Motor neuron (in vitro differentiated cells): Measurements from ENCODE around the gene OXT. TPM values are rescaled to one million over a fixed set of nuclear protein-coding genes. Genes with fewer than 3 reads are reported as not detected.
"Not testable (repeated sequence)": the region's sequence is repeated elsewhere in the genome, so short reads cannot be mapped to it uniquely, and the experiment has no call there.

Experiments used
- ATAC-seq, 8 experiments: fragments of 200-7000 bp; cut with Tn5 transposase; replicated peaks in 6 of 8; 2 replicates each; pipeline ENCODE4 v1.8.0; 2021; ENCODE audit warnings: mild to moderate bottlenecking in 8 of 8, moderate library complexity in 8 of 8
- H3K27ac ChIP-seq, 2 donors: fragments of 250-450 bp; sonication (Bioruptor Pico); 2 replicates each; pipeline ENCODE4 v1.9.0; 2021; ENCODE audit warnings: antibody characterized with exemption in 2 of 2, mild to moderate bottlenecking in 2 of 2, moderate library complexity in 1 of 2
- H3K4me1 ChIP-seq, 2 donors: fragments of 250-450 bp; sonication (Bioruptor Pico); replicated peaks in 1 of 2; 2 replicates each; pipeline ENCODE4 v1.6.1; 2021; ENCODE audit warnings: antibody characterized with exemption in 2 of 2, mild to moderate bottlenecking in 2 of 2, moderate library complexity in 1 of 2
- H3K4me3 ChIP-seq, 5 donors: fragments of 250-450 bp; sonication (Bioruptor Pico); 2 replicates each; pipeline ENCODE4 v1.9.0; 2021; ENCODE audit warnings: antibody characterized with exemption in 5 of 5, mild to moderate bottlenecking in 5 of 5, moderate library complexity in 4 of 5
- WGBS, 10 experiments: fragments of 450-650 bp; shearing (Covaris generic); methylation state at CpG; one replicate each; pipeline ENCODE4 v1.0.0; 2022; 5-methylcytosine and 5-hydroxymethylcytosine counted together
- in situ Hi-C, 9 experiments: fragments of 400-800 bp; cut with MboI; loops; one replicate each; pipeline ENCODE4 v1.15.0; 2021; ENCODE audit warnings: low sequenced_read_pairs in 9 of 9, low pct_unique_long_range_greater_than_20kb in 2 of 9; ENCODE audit not compliant: unreplicated experiment in 9 of 9
- total RNA-seq, 8 experiments: library from RNA; unstranded; fragments of 300-600 nt; gene quantifications; 2 replicates each; pipeline versions ENCODE4 v1.2.3 to v1.2.4, GENCODE V29; 2022

OXT gene
- total RNA-seq, 8 experiments from 2014 or later: not detected

- Histone ChIP-seq H3K4me1 (peaks cover 10 to 12% of the 10 kb centered on the region in 2 donors), H3K27ac (no peak within 1 kb of the TSS), H3K4me3 (no peak within 1 kb of the TSS)
- in situ Hi-C loops: no loop called here
- no peak for ATAC-seq
- 20 to 88% (median 67%) methylated on average over 1 of the region's 3 CpGs; no CpG with 5 or more reads in 5 of the 10 experiments for WGBS, 10 experiments
Observed at GRCh38 chr20:3043322-3043721, 28.1 kb upstream of the OXT start, which contains the start of gene GNRH2. Gene GNRH2 (plus strand): TSS chr20:3043622. CDS start chr20:3044415, 793 bp downstream.

DNA sequence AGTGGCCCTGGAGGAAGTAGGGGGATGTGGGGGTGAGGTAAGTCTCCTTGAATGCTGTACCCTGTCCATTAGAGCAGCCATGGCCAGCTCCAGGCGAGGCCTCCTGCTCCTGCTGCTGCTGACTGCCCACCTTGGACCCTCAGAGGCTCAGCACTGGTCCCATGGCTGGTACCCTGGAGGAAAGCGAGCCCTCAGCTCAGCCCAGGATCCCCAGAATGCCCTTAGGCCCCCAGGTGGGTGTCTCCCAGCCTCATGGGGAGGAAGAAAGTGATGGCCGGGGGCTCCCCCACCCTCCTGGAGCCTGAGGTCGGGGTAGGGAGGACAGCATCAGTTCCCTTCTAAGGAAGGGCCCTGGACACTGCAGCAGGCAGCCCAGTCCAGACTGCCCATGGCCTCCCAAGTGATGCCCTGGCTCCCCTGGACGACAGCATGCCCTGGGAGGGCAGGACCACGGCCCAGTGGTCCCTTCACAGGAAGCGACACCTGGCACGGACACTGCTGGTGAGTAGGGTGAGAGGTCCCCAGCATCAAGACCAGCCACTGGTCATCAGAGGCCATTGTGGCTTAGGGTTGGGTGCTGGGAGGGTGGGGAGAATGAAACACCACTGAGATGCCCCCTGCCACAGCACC lies 27.0 kb upstream of the OXT start:
- Histone ChIP-seq H3K27ac (no peak overlapping the region), H3K4me3 (no peak overlapping the region), H3K4me1 (peaks cover 10 to 12% of the 10 kb centered on the region in 2 donors)
- no peak for ATAC-seq
- in situ Hi-C loops: no loop called here
- WGBS, 10 experiments: 84 to 100% (median 100%) methylated on average over 1 to 4 of the region's 8 CpGs; no CpG with 5 or more reads in 7 of the 10 experiments

DNA sequence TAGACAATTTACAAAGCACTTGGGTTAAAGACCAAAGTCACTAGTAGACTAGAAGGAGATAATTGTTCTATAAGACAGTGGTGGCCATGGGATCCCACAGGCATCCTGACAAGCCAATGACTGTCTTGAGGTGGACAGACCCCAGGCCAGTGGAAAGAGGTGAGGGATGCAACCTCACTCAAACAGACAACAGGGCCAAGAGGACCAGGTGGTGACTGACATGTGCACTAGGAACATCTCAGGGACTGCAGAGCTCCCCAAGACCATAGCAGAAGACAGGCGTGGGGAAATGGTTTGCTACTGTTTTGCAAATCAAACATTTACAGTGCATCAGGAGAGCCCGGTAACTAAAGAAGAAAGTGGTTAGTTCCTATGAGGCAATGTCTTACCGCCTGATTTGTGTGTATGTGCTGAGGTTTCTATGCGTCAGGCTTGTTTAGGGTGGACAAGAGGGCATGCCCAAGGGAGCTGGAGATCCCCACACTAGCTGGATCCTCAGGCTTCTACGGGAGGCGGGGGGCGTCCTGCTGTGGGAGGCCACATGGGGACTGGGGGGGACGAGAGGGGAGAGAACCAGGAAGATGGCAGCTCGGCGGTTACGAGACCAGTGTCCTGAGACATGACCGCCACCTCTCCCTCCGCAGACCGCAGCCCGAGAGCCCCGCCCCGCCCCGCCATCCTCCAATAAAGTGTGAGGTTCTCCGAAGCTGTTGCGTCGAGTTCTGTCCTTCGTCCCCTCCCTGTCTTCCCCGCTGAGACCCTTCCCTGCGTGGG lies 26.2 kb upstream of the OXT start:
- peak; percentile 75 to 83 (median 78) for ATAC-seq
- Histone ChIP-seq H3K27ac (peak overlapping the region; percentile 84 to 95), H3K4me3 (peak overlapping the region; percentile 50 to 93 (median 61)), H3K4me1 (peaks cover 10 to 12% of the 10 kb centered on the region in 2 donors)
- in situ Hi-C loops: no loop called here
- 20 to 83% (median 51%) methylated on average over 1 to 4 of the region's 24 CpGs; no CpG with 5 or more reads in 5 of the 10 experiments for WGBS, 10 experiments

DNA sequence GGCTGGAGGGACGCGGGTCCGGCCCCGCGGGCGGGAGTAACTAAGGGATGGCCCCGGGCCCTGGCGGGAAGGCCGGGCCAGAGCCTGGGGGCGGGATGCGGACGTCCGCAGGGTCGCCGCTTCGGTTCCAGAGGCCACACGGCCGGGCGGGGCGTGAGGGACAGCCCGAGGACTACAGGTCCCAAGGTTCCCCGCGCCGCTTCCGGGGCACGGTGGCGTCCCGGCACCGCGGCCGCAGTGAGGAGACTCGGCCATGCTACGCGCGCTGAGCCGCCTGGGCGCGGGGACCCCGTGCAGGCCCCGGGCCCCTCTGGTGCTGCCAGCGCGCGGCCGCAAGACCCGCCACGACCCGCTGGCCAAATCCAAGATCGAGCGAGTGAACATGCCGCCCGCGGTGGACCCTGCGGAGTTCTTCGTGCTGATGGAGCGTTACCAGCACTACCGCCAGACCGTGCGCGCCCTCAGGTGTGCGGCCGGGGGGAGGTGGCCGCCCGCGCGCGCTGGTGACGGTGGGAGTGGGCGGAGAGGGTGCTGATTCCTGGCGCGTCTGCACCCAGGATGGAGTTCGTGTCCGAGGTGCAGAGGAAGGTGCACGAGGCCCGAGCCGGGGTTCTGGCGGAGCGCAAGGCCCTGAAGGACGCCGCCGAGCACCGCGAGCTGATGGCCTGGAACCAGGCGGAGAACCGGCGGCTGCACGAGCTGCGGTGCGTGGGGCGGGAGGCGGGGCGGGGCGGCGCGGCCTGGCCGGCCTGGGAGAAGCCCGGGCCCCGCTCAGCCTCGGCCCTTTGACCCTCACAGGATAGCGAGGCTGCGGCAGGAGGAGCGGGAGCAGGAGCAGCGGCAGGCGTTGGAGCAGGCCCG lies 25.4 kb upstream of the OXT start, which contains the start of gene MRPS26:
Gene MRPS26, plus strand, starts transcription at position 237 of the 861 bp plus-strand sequence. Its CDS starts 17 bp downstream, at position 254.
- Histone ChIP-seq H3K27ac (peak within 1 kb of the TSS; percentile 84 to 95), H3K4me3 (peak within 1 kb of the TSS; percentile 50 to 93 (median 61)), H3K4me1 (peaks cover 10 to 12% of the 10 kb centered on the region in 2 donors)
- in situ Hi-C loops: no loop called here
- WGBS, 10 experiments: 0% methylated on average over 2 to 9 of the region's 104 CpGs; no CpG with 5 or more reads in 6 of the 10 experiments
- peak; percentile 88 to 95 (median 94) for ATAC-seq

DNA sequence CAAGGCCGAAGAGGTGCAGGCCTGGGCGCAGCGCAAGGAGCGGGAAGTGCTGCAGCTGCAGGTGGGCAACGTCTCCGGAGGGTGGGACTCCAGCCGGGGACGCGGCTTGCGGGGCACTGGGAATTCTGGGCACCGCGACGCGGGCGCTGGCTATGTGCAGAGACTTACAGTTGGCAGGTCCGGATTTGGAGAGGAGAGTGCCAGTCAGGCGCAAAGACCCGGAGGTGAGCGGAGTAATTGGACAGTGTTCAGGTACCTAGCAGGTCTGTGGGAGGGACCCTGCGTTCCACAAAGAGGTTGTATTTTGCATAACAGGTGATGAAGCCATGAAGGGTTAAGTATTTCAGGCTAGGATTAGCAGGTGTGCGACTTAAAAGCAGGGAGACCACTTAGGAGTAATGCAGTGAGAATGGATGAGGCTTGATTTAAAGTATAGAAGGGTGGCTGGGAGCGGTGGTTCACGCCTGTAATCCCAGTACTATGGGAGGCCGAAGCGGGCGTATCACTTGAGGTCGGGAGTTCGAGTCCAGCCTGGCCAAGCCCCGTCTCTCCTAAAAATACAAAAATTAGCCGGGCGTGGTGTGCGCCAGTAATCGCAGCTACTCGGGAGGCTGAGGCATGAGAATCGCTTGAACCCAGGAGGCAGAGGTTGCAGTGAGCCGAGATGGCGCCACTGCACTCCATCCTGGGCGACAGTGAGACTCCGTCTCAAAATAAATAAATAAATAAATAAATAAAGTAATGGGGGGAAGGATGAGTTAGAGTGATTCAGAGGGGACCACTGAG lies 24.6 kb upstream of the OXT start:
- peak overlapping the region; percentile 50 to 93 (median 61) for H3K4me3 ChIP-seq
- H3K4me1 ChIP-seq: peaks cover 10 to 12% of the 10 kb centered on the region in 2 donors
- in situ Hi-C loops: no loop called here
- H3K27ac ChIP-seq: peak overlapping the region; percentile 84 to 95
- WGBS, 10 experiments: 9 to 64% (median 54%) methylated on average over 4 to 25 of the region's 39 CpGs; no CpG with 5 or more reads in 4 of the 10 experiments
- no peak for ATAC-seq

GRCh38 chr20:3047486-3048419 lies 23.7 kb upstream of the OXT start:
- in situ Hi-C loops: no loop called here

DNA sequence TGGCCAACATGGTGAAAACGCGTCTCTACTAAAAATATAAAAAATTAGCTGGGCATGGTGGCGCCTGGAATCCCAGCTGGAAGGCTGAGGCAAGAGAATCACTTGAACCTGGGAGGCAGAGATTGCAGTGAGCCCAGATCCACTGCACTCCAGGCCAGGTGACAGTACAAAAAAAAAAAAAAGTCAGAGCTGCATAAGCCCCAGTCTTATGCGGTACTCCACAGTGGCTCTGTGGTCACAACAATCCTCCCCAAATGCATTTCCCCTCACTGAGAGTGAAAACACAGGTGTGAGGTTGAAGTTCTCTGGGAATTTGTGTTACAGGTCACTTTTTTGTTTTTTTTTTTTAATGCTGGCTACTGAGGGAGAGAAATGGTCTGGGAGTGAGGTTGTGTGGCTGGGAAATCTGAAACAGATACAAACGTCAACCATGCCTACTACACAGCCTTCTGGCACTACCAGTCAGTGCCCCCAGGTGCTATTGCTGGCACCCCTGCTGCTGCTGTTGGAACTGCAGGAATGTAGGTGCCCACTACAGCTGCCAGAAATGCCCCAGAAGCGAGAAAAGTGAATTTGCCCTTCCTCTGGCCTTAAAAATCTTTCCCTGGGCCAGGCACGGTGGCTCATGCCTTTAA lies 19.9 kb upstream of the OXT start:
- no peak overlapping the region for H3K27ac ChIP-seq
- no peak for ATAC-seq

More at GRCh38 chr20:3047486-3048419, 23.7 kb upstream of the OXT start:
- H3K27ac ChIP-seq: no peak overlapping the region
- ATAC-seq: no peak
- H3K4me3 ChIP-seq: peak overlapping the region in 4 of 5 donors; percentile 50 to 93 (median 76)
- WGBS, 10 experiments: 65 to 100% (median 89%) methylated on average over 2 to 8 of the region's 14 CpGs; no CpG with 5 or more reads in 1 of the 10 experiments
- H3K4me1 ChIP-seq: peaks cover 10 to 12% of the 10 kb centered on the region in 2 donors

GRCh38 chr20:3059489-3059888 lies 11.9 kb upstream of the OXT start:
- 57 to 80% methylated on average over 1 of the region's 3 CpGs; no CpG with 5 or more reads in 8 of the 10 experiments for WGBS, 10 experiments
- in situ Hi-C loops: loop anchor here in 2 of 9 experiments (10.0 to 25.0 kb wide), 2 partner anchors 55 to 253 kb away; no protein-coding TSS in a partner anchor
- Histone ChIP-seq H3K4me3 (no peak overlapping the region), H3K4me1 (no peaks in the 10 kb centered on the region), H3K27ac (no peak overlapping the region)
- ATAC-seq: no peak

More for the DNA sequence above, 19.9 kb upstream of the OXT start:
- Histone ChIP-seq H3K4me3 (no peak overlapping the region), H3K4me1 (peaks cover 5 to 6% of the 10 kb centered on the region in 2 donors)
- in situ Hi-C loops: loop anchor here in 2 of 9 experiments (10.0 to 25.0 kb wide), 2 partner anchors 63 to 261 kb away; no protein-coding TSS in a partner anchor
- WGBS, 10 experiments: 33 to 100% (median 75%) methylated on average over 1 to 4 of the region's 7 CpGs; no CpG with 5 or more reads in 2 of the 10 experiments

DNA sequence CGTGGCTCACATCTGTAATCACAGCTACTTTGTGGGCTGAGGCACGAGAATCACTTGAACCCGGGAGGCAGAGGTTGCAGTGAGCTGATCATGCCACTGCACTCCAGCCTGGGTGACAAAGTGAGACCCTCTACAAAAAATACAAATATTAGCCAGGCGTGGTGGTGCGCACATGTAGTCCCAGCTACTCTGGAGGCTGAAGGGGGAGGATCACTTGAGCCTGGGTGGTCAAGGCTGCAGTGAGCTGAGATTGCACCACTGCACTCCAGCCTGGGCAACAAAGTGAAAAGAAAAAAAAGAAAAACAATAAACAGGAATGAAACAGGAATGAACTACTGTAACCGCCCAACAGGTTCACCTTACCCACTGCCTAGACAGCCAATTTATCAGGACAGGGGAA lies 7.3 kb upstream of the OXT start:
- ATAC-seq, H3K27ac ChIP-seq, H3K4me3 ChIP-seq, H3K4me1 ChIP-seq: not testable (repeated sequence)
- in situ Hi-C loops: loop anchor here in 1 of 9 experiments (25.0 kb wide), 1 partner anchor 248 kb away; no protein-coding TSS in a partner anchor
- 31 to 100% (median 93%) methylated on average over 1 to 5 of the region's 6 CpGs; no CpG with 5 or more reads in 2 of the 10 experiments for WGBS, 10 experiments

DNA sequence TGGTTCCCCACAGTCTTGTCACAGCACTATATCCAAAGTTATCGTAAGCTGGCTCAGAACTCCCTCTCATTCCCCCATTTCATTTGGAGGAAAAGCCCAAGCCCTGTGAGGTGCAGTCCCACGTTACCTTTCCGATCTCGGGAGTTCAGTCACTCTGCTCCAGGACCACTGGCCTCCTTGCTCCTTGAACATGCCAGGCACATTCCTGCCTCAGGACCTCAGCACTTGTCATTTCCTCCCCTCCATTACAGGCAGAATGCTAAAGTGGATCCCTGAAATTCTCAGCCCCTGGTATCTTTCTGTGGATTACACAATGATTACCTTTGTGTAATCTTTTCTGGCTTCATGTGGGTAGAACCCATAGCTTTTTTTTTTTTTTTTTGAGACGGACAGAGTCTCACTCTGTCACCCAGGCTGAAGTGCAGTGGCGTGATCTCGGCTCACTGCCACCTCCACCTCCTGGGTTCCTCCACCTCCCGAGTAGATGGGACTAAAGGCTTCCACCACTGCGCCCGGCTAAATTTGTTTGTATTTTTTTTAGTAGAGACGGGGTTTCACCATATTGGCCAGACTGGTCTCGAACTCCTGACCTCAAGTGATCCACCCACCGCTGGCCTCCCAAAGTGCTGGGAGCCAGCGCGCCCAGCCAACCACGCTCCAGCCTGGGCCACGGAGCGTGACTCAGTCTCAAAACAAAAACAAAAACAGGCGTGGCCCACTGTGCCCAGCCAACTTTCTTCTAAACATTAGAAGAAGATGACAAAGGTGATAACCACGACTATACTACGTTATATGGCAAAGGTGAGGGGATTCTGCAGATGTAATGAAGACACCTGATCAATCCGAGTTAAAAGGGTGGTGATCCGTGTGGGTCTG lies 4.0 kb upstream of the OXT start:
- ATAC-seq: peak in 2 of 8 experiments; percentile 54 to 70
- in situ Hi-C loops: loop anchor here in 1 of 9 experiments (25.0 kb wide), 1 partner anchor 245 kb away; no protein-coding TSS in a partner anchor
- Histone ChIP-seq H3K4me3 (no peak overlapping the region), H3K4me1 (no peaks in the 10 kb centered on the region), H3K27ac (no peak overlapping the region)
- WGBS, 10 experiments: 27 to 89% (median 81%) methylated on average over 3 to 17 of the region's 23 CpGs; no CpG with 5 or more reads in 1 of the 10 experiments
